GM11168 (cell line): ENCODE data around the gene LIMS1.

ENCODE experiments used
- in situ Hi-C: fragments of 300-500 bp; cut with MboI; formaldehyde crosslinking; loops from one replicate; pipeline ENCODE4 v1.12.0; 2022; ENCODE audit warnings: low sequenced_read_pairs; ENCODE audit not compliant: unreplicated experiment

LIMS1 gene

GRCh38 chr2:108612153-108612513 is 77.9 kb downstream of the LIMS1 start:
- in situ Hi-C loops = no loop called here

GRCh38 chr2:108612514-108613183 is 78.4 kb downstream of the LIMS1 start:
- in situ Hi-C loops = no loop called here

GRCh38 chr2:108613261-108614042 is 79.2 kb downstream of the LIMS1 start:
- in situ Hi-C loops = no loop called here

GRCh38 chr2:108614043-108614545 is 79.8 kb downstream of the LIMS1 start:
- in situ Hi-C loops = no loop called here

GRCh38 chr2:108614659-108615058 is 80.4 kb downstream of the LIMS1 start:
- in situ Hi-C loops = no loop called here

- in situ Hi-C loops = no loop called here
These were observed 81.3 kb downstream of the LIMS1 start for GRCh38 chr2:108615480-108616090.

GRCh38 chr2:108616318-108616717 is 82.0 kb downstream of the LIMS1 start:
- in situ Hi-C loops = no loop called here

- in situ Hi-C loops = no loop called here
These were observed 82.5 kb downstream of the LIMS1 start for GRCh38 chr2:108616751-108617161.

GRCh38 chr2:108617617-108618016 is 83.3 kb downstream of the LIMS1 start:
- in situ Hi-C loops = no loop called here

- in situ Hi-C loops = no loop called here
These were observed 85.8 kb downstream of the LIMS1 start for GRCh38 chr2:108619925-108620620.

GRCh38 chr2:108620656-108621055 is 86.4 kb downstream of the LIMS1 start:
- in situ Hi-C loops = no loop called here

- in situ Hi-C loops = no loop called here
These were observed 86.9 kb downstream of the LIMS1 start for GRCh38 chr2:108621087-108621559.

- in situ Hi-C loops = no loop called here
These were observed 87.7 kb downstream of the LIMS1 start for GRCh38 chr2:108621687-108622681.

- in situ Hi-C loops = no loop called here
These were observed 89.3 kb downstream of the LIMS1 start for GRCh38 chr2:108623616-108624015.

- in situ Hi-C loops = no loop called here
These were observed 91.0 kb downstream of the LIMS1 start for GRCh38 chr2:108625186-108625827.

- in situ Hi-C loops = no loop called here
These were observed 91.5 kb downstream of the LIMS1 start for GRCh38 chr2:108625828-108626195.

GRCh38 chr2:108626995-108627394 is 92.7 kb downstream of the LIMS1 start:
- in situ Hi-C loops = no loop called here

GRCh38 chr2:108627911-108628567 is 93.8 kb downstream of the LIMS1 start:
- in situ Hi-C loops = no loop called here
